Trophoblast cell (in vitro differentiated cells and primary cell): ENCODE data around the gene G0S2.

Source experiments
- DNase-seq, 2 donors: peaks; one replicate each; pipeline ENCODE4 v3.0.0-alpha.2; 2016
- H2AFZ ChIP-seq: 2 replicates; pipeline ENCODE4 v1.6.1; 2013; ENCODE audit warnings: low read length, moderate library complexity, mild to moderate bottlenecking; ENCODE audit not compliant: insufficient read depth, poor library complexity
- H2AK5ac ChIP-seq: 2 replicates; pipeline ENCODE4 v1.6.1; 2013; ENCODE audit warnings: mild to moderate bottlenecking, low read length
- H2BK120ac ChIP-seq: 2 replicates; pipeline ENCODE4 v1.6.1; 2013; ENCODE audit warnings: low read length, mild to moderate bottlenecking, moderate library complexity; ENCODE audit not compliant: insufficient read depth, poor library complexity
- H2BK12ac ChIP-seq: 2 replicates; pipeline ENCODE4 v1.6.1; 2013; ENCODE audit warnings: mild to moderate bottlenecking, low read length, moderate library complexity
- H2BK5ac ChIP-seq: 2 replicates; pipeline ENCODE4 v1.6.1; 2013; ENCODE audit warnings: low read length, low read depth, moderate library complexity, mild to moderate bottlenecking; ENCODE audit not compliant: poor library complexity
- H3K14ac ChIP-seq: 2 replicates; pipeline ENCODE4 v1.6.1; 2013; ENCODE audit warnings: mild to moderate bottlenecking, low read length
- H3K18ac ChIP-seq: 2 replicates; pipeline ENCODE4 v1.6.1; 2013; ENCODE audit warnings: mild to moderate bottlenecking, low read length
- H3K23ac ChIP-seq: 2 replicates; pipeline ENCODE4 v1.6.1; 2013; ENCODE audit warnings: low read length
- H3K27ac ChIP-seq: 2 replicates; pipeline ENCODE4 v1.5.1; 2013; ENCODE audit warnings: low read depth, mild to moderate bottlenecking, inconsistent platforms, low read length, moderate library complexity
- H3K27me3 ChIP-seq: 2 replicates; pipeline ENCODE4 v1.6.1; 2013; ENCODE audit warnings: inconsistent platforms, mild to moderate bottlenecking, low read length, moderate library complexity; ENCODE audit not compliant: insufficient read depth
- H3K36me3 ChIP-seq, 2 experiments: 1 replicate in 1 of 2; 2 replicates in 1 of 2; pipeline ENCODE4 v1.6.1; 2013; ENCODE audit warnings: low read length in 2 of 2, mild to moderate bottlenecking in 2 of 2, moderate library complexity in 1 of 2; ENCODE audit not compliant: insufficient read depth in 2 of 2, control insufficient read depth in 1 of 2
- H3K4ac ChIP-seq: 2 replicates; pipeline ENCODE4 v1.6.1; 2013; ENCODE audit warnings: low read depth, mild to moderate bottlenecking, low read length, moderate library complexity
- H3K4me1 ChIP-seq, 2 experiments: 1 replicate in 1 of 2; 2 replicates in 1 of 2; pipeline ENCODE4 v1.6.1; 2013; ENCODE audit warnings: low read length in 2 of 2, mild to moderate bottlenecking in 2 of 2, moderate library complexity in 1 of 2; ENCODE audit not compliant: insufficient read depth in 2 of 2, control insufficient read depth in 1 of 2
- H3K4me2 ChIP-seq: 2 replicates; pipeline ENCODE4 v1.6.1; 2013; ENCODE audit warnings: inconsistent platforms, mild to moderate bottlenecking, low read length, moderate library complexity
- H3K4me3 ChIP-seq: 2 replicates; pipeline ENCODE4 v1.5.1; 2013; ENCODE audit warnings: mild to moderate bottlenecking, low read depth, low read length, inconsistent platforms
- H3K79me1 ChIP-seq: one replicate; pipeline ENCODE4 v1.6.1; 2013; ENCODE audit warnings: low read length
- H3K79me2 ChIP-seq: 2 replicates; pipeline ENCODE4 v1.6.1; 2013; ENCODE audit warnings: low read length, mild to moderate bottlenecking; ENCODE audit not compliant: control insufficient read depth, insufficient read depth, poor library complexity
- H3K9ac ChIP-seq: 2 replicates; pipeline ENCODE4 v1.6.1; 2013; ENCODE audit warnings: mild to moderate bottlenecking, low read length
- H3K9me3 ChIP-seq: 2 replicates; pipeline ENCODE4 v1.6.1; 2013; ENCODE audit warnings: low read depth, mild to moderate bottlenecking, control low read depth, inconsistent platforms, low read length; ENCODE audit not compliant: insufficient read depth
- H4K12ac ChIP-seq: 2 replicates; pipeline ENCODE4 v1.6.1; 2013; ENCODE audit warnings: low read depth, mild to moderate bottlenecking, low read length, moderate library complexity
- H4K8ac ChIP-seq: 2 replicates; pipeline ENCODE4 v1.6.1; 2013; ENCODE audit warnings: low read depth, mild to moderate bottlenecking, low read length, moderate library complexity
- H4K91ac ChIP-seq: one replicate; pipeline ENCODE4 v1.6.1; 2013; ENCODE audit warnings: low read depth, mild to moderate bottlenecking, low read length, moderate library complexity
- WGBS: extraction: QIAGEN DNeasy Blood & Tissue Kit; methylation state at CpG from one replicate; pipeline ENCODE4 v1.1.7; 2013; ENCODE audit warnings: missing lambda C conversion rate; ENCODE audit not compliant: insufficient read length, insufficient coverage; ENCODE audit errors: extremely low coverage; 5-methylcytosine and 5-hydroxymethylcytosine counted together

Gene G0S2

GRCh38 chr1:209678981-209679539, 3.8 kb downstream of the G0S2 start:
- Histone ChIP-seq H3K14ac (no peak overlapping the region), H4K8ac (no peak overlapping the region), H4K91ac (no peak overlapping the region), H3K4me3 (no peak overlapping the region), H3K9ac (no peak overlapping the region), H2AK5ac (no peak overlapping the region), H3K27me3 (peaks cover 26% of the 10 kb centered on the region), H3K4ac (no peak overlapping the region), H3K79me1 (no peaks in the 10 kb centered on the region), H2BK120ac (no peak overlapping the region), H3K79me2 (peaks cover 1% of the 10 kb centered on the region), H2AFZ (no peak overlapping the region), H2BK12ac (no peak overlapping the region), H2BK5ac (no peak overlapping the region), H3K9me3 (no peaks in the 10 kb centered on the region), H3K4me1 (peaks cover 10 to 11% of the 10 kb centered on the region in 2 experiments), H4K12ac (no peak overlapping the region), H3K18ac (no peak overlapping the region), H3K4me2 (no peak overlapping the region), H3K27ac (no peak overlapping the region), H3K23ac (no peak overlapping the region), H3K36me3 (no peaks in the 10 kb centered on the region)
- WGBS = no CpG with 5 or more reads among the region's 4 CpGs
- DNase-seq = no peak

GRCh38 chr1:209685821-209686220, 10.6 kb downstream of the G0S2 start:
- H3K14ac ChIP-seq = no peak overlapping the region
- H2BK5ac ChIP-seq = no peak overlapping the region
- H2BK12ac ChIP-seq = no peak overlapping the region
- H3K79me1 ChIP-seq = no peaks in the 10 kb centered on the region
- H2AK5ac ChIP-seq = no peak overlapping the region
- H2BK120ac ChIP-seq = no peak overlapping the region
- H3K4me2 ChIP-seq = no peak overlapping the region
- H3K4me3 ChIP-seq = no peak overlapping the region
- H3K23ac ChIP-seq = no peak overlapping the region
- H4K12ac ChIP-seq = no peak overlapping the region
- H3K18ac ChIP-seq = no peak overlapping the region
- no peaks in the 10 kb centered on the region for H3K27me3 ChIP-seq
- WGBS = no CpG with 5 or more reads among the region's 4 CpGs
- no peak overlapping the region for H2AFZ ChIP-seq
- H3K27ac ChIP-seq = no peak overlapping the region
- no peak for DNase-seq
- no peak overlapping the region for H3K9ac ChIP-seq
- no peak overlapping the region for H3K4ac ChIP-seq
- no peaks in the 10 kb centered on the region for H3K4me1 ChIP-seq
- no peaks in the 10 kb centered on the region for H3K79me2 ChIP-seq
- H4K8ac ChIP-seq = no peak overlapping the region
- H4K91ac ChIP-seq = no peak overlapping the region
- H3K9me3 ChIP-seq = no peaks in the 10 kb centered on the region
- H3K36me3 ChIP-seq = no peaks in the 10 kb centered on the region

- WGBS = no CpG with 5 or more reads among the region's 4 CpGs
- no peak overlapping the region for H2BK12ac ChIP-seq
- H2BK120ac ChIP-seq = no peak overlapping the region
- no peak overlapping the region for H3K14ac ChIP-seq
- no peak overlapping the region for H2AFZ ChIP-seq
- H3K9me3 ChIP-seq = no peaks in the 10 kb centered on the region
- no peak overlapping the region for H3K9ac ChIP-seq
- H3K79me1 ChIP-seq = no peaks in the 10 kb centered on the region
- H4K91ac ChIP-seq = no peak overlapping the region
- H4K12ac ChIP-seq = no peak overlapping the region
- no peak overlapping the region for H3K23ac ChIP-seq
- H3K27ac ChIP-seq = no peak overlapping the region
- H4K8ac ChIP-seq = no peak overlapping the region
- H3K79me2 ChIP-seq = no peaks in the 10 kb centered on the region
- no peaks in the 10 kb centered on the region for H3K36me3 ChIP-seq
- no peak overlapping the region for H3K18ac ChIP-seq
- no peak overlapping the region for H3K4ac ChIP-seq
- H2BK5ac ChIP-seq = no peak overlapping the region
- H3K27me3 ChIP-seq = no peaks in the 10 kb centered on the region
- no peak overlapping the region for H2AK5ac ChIP-seq
- no peak for DNase-seq
- no peak overlapping the region for H3K4me2 ChIP-seq
- no peaks in the 10 kb centered on the region for H3K4me1 ChIP-seq
- H3K4me3 ChIP-seq = no peak overlapping the region
Observed at GRCh38 chr1:209686322-209686721, 11.1 kb downstream of the G0S2 start.

GRCh38 chr1:209688746-209689234, 13.6 kb downstream of the G0S2 start:
- no peak overlapping the region for H3K27ac ChIP-seq
- no peak overlapping the region for H3K4me2 ChIP-seq
- H3K4ac ChIP-seq = no peak overlapping the region
- no peaks in the 10 kb centered on the region for H3K36me3 ChIP-seq
- H2BK5ac ChIP-seq = no peak overlapping the region
- H2BK120ac ChIP-seq = no peak overlapping the region
- H4K12ac ChIP-seq = no peak overlapping the region
- no peaks in the 10 kb centered on the region for H3K79me2 ChIP-seq
- no CpG with 5 or more reads among the region's 1 CpG for WGBS
- no peak overlapping the region for H3K14ac ChIP-seq
- H2AFZ ChIP-seq = no peak overlapping the region
- H3K18ac ChIP-seq = no peak overlapping the region
- H3K79me1 ChIP-seq = peaks cover 2% of the 10 kb centered on the region
- H3K4me1 ChIP-seq = no peaks in the 10 kb centered on the region
- H3K27me3 ChIP-seq = peaks cover 3% of the 10 kb centered on the region
- H4K91ac ChIP-seq = no peak overlapping the region
- H3K23ac ChIP-seq = no peak overlapping the region
- H3K4me3 ChIP-seq = no peak overlapping the region
- no peaks in the 10 kb centered on the region for H3K9me3 ChIP-seq
- H3K9ac ChIP-seq = no peak overlapping the region
- H2BK12ac ChIP-seq = no peak overlapping the region
- DNase-seq = no peak
- H4K8ac ChIP-seq = no peak overlapping the region
- no peak overlapping the region for H2AK5ac ChIP-seq
